ENCODE measurements around the gene FAM228B.

DNA sequence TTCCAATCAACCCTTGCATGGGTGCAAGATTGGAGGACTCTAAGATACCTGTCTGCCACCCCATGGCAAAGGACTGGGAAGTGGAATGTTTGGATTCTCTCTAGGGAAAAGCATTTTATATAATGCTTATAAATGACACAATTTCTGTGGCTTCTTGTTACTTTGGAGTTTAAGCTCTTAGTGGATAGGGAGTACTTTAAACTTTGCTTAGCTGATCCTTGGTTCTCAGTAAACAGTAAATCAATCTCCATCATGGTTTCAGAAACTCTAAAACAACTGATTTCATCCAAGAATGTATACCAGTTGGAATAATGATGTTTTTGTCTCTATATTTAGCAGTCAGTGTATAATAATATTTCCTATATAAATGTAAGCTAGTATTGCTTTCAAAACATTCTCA lies 37.5 kb downstream of the FAM228B start:
- TF ChIP-seq CTBP1 (IDR thresholded peaks at IDR 0.05; ENCODE audit: borderline replicate concordance) (no peak), SP1 (IDR thresholded peaks at IDR 0.05) (no peak), NFRKB (IDR thresholded peaks at IDR 0.05) (no peak), SUZ12 (IDR thresholded peaks at IDR 0.05) (no peak), FOXM1 (IDR thresholded peaks at IDR 0.05; ENCODE audit: borderline replicate concordance) (no peak), TARDBP (IDR thresholded peaks at IDR 0.05) (no peak), ARNT (IDR thresholded peaks at IDR 0.05) (no peak), LEF1 (IDR thresholded peaks at IDR 0.05; ENCODE audit: borderline replicate concordance) (no peak), BHLHE40 (IDR thresholded peaks at IDR 0.05; ENCODE audit: borderline replicate concordance) (no peak), FOXK2 (IDR thresholded peaks at IDR 0.05) (no peak), L3MBTL2 (conservative IDR thresholded peaks at IDR 0.05) (no peak), HDGF (IDR thresholded peaks at IDR 0.05; ENCODE audit: borderline replicate concordance) (no peak), ZNF384 (IDR thresholded peaks at IDR 0.05) (no peak)

All from HEK293T (cell line).